Measurements from ENCODE around the gene DAAM2. TPM values are rescaled to one million over a fixed set of nuclear protein-coding genes. Genes with fewer than 3 reads are reported as not detected.

Gene DAAM2
- total and polyA plus RNA-seq, 9 of the 15 experiments (the other 6 are each of a cell fraction or from before 2014, with no cell fraction given), result 0.01 to 0.07 TPM; not detected in 7

DNA sequence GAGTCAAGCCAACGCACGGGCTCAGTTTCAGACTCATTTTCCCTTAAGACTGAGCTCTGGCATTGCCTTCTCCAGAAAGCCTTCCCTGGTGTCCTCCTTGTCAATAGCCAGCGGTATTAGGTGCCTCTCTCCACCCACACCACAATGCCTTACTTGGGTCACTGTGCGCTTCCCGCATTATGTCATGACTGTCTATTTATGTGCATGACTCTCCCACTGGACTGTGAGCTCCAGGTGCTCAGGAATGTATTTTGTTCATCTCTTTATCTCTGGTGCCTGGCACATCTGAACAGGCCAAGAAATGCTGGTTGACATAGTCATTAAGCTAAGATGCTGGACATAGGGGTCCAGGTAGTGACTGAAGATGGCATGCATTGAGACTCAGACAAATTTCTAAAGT lies 42.7 kb downstream of the DAAM2 start:
- Histone ChIP-seq H3K9me1 (ENCODE audit: control insufficient read depth, insufficient read depth, low read length) (no peaks in the 10 kb centered on the region), H3K4me1 (replicated peaks in 1 of 2; ENCODE audit: control insufficient read depth in 2 of 2, insufficient read depth in 2 of 2, low read length in 2 of 2) (no peaks in the 10 kb centered on the region; a peak in 1 of 5 replicates), H3K27me3 (ENCODE audit: control insufficient read depth in 2 of 2, insufficient read depth in 2 of 2, low read length in 2 of 2) (peaks cover 2 to 10% of the 10 kb centered on the region in 2 experiments; a peak in 2 of 5 replicates), H3K4me3 (no peak overlapping the region), H3K9me3 (replicated peaks; ENCODE audit: control insufficient read depth, insufficient read depth, low read depth, low read length) (no peaks in the 10 kb centered on the region), H3K27ac (ENCODE audit: extremely low read depth, low read depth, low read length) (no peak overlapping the region), H3K79me2 (ENCODE audit: control insufficient read depth, insufficient read depth, low read length) (no peaks in the 10 kb centered on the region), H2AFZ (ENCODE audit: low read depth, low read length) (no peak overlapping the region), H3K9ac (ENCODE audit: insufficient read depth in 1 of 2, low read depth in 2 of 2, low read length in 2 of 2) (no peak overlapping the region), H3K36me3 (ENCODE audit: control insufficient read depth, insufficient read depth, low read length) (no peaks in the 10 kb centered on the region), H4K20me1 (replicated peaks; ENCODE audit: control insufficient read depth, insufficient read depth, low read length) (no peaks in the 10 kb centered on the region; the same call in 1 of the 2 replicates), H3K4me2 (ENCODE audit: insufficient read depth, low read length) (no peak overlapping the region)
- CTCF ChIA-PET (ENCODE audit: low intra/inter-chr PET ratio), result no interaction called here
- FAIRE-seq (no peak), ATAC-seq (no peak), DNase-seq (ENCODE audit: extremely low read depth in 1 of 4, low spot score in 3 of 4) (no peak)
- in situ Hi-C loops (cut with MboI) (no loop called here), intact Hi-C loops (cut with micrococcal nuclease) (no loop called here)
- POLR2A ChIA-PET, result interaction anchor here (0.6 to 1.4 kb wide), 3 partner anchors 9 to 1125 kb away, joined by 3 to 6 read pairs (median 3); no protein-coding TSS in a partner anchor
- no TSS peak for BruUV-seq (replicated peaks)
- WGBS (ENCODE audit: insufficient coverage, low coverage, missing lambda C conversion rate), result 0% methylated on average over 5 of the region's 5 CpGs
- no peak for TF ChIP-seq MAFK (IDR thresholded peaks at IDR 0.05; ENCODE audit: low read length)
- TF ChIP-seq ZSCAN29 (IDR thresholded peaks at IDR 0.05), result no peak
- TF ChIP-seq CTBP1 (IDR thresholded peaks at IDR 0.05; ENCODE audit: borderline replicate concordance), result no peak
- TF ChIP-seq BRCA1 (IDR thresholded peaks at IDR 0.05), result no peak
- TF ChIP-seq BRCA1 (CRISPR knock-in tag; IDR thresholded peaks at IDR 0.05), result no peak
- TF ChIP-seq JUNB (CRISPR knock-in tag; conservative IDR thresholded peaks at IDR 0.05), result no peak
- TF ChIP-seq, protein P1, sequence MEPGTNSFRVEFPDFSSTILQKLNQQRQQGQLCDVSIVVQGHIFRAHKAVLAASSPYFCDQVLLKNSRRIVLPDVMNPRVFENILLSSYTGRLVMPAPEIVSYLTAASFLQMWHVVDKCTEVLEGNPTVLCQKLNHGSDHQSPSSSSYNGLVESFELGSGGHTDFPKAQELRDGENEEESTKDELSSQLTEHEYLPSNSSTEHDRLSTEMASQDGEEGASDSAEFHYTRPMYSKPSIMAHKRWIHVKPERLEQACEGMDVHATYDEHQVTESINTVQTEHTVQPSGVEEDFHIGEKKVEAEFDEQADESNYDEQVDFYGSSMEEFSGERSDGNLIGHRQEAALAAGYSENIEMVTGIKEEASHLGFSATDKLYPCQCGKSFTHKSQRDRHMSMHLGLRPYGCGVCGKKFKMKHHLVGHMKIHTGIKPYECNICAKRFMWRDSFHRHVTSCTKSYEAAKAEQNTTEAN (CRISPR knock-in tag; IDR thresholded peaks at IDR 0.05), result no peak
- TF ChIP-seq DDX20 (tag; IDR thresholded peaks at IDR 0.05; ENCODE audit: low read depth), result no peak
- no peak for TF ChIP-seq SMAD3 (CRISPR knock-in tag; conservative IDR thresholded peaks at IDR 0.05)
- TF ChIP-seq HDAC6 (IDR thresholded peaks at IDR 0.05; ENCODE audit: low read depth, low read length), result no peak
- TF ChIP-seq ZNF830 (CRISPR knock-in tag; IDR thresholded peaks at IDR 0.05), result no peak
- TF ChIP-seq MCM5 (IDR thresholded peaks at IDR 0.05; ENCODE audit: low read depth), result no peak
- TF ChIP-seq HNRNPH1 (optimal IDR thresholded peaks at IDR 0.05; ENCODE audit: low read depth, low read length), result no peak
- no peak for TF ChIP-seq POLR2A (conservative IDR thresholded peaks at IDR 0.05)
- no peak for TF ChIP-seq TAF9B (IDR thresholded peaks at IDR 0.05; ENCODE audit: partially characterized antibody)
- TF ChIP-seq ELF4 (CRISPR knock-in tag; IDR thresholded peaks at IDR 0.05), result no peak
- TF ChIP-seq ETV5 (CRISPR knock-in tag; IDR thresholded peaks at IDR 0.05; ENCODE audit: low read depth), result no peak
- no peak for TF ChIP-seq RBFOX2 (IDR thresholded peaks at IDR 0.05; ENCODE audit: low read depth, low read length)
- no peak for TF ChIP-seq TEAD1 (CRISPR knock-in tag; IDR thresholded peaks at IDR 0.05)
- TF ChIP-seq ZNF785 (CRISPR knock-in tag; IDR thresholded peaks at IDR 0.05), result no peak
- no peak for TF ChIP-seq MBD2 (IDR thresholded peaks at IDR 0.05; ENCODE audit: borderline replicate concordance, low read depth)
